HG03097 (cell line): ENCODE results near the gene UPP1.
"Not testable (repeated sequence)": the region's sequence is repeated elsewhere in the genome, so short reads cannot be mapped to it uniquely, and the experiment has no call there.

Experiments used
- ATAC-seq: cut with Tn5 transposase; IDR thresholded peaks from one replicate; pipeline ENCODE4 v1.9.1; 2021; ENCODE audit not compliant: unreplicated experiment, low FRiP score

Gene UPP1

GRCh38 chr7:48108959-48109847 lies 20.1 kb downstream of the UPP1 start:
- no peak for ATAC-seq

GRCh38 chr7:48109848-48110663 lies 21.0 kb downstream of the UPP1 start:
- peak; percentile 86 for ATAC-seq

DNA sequence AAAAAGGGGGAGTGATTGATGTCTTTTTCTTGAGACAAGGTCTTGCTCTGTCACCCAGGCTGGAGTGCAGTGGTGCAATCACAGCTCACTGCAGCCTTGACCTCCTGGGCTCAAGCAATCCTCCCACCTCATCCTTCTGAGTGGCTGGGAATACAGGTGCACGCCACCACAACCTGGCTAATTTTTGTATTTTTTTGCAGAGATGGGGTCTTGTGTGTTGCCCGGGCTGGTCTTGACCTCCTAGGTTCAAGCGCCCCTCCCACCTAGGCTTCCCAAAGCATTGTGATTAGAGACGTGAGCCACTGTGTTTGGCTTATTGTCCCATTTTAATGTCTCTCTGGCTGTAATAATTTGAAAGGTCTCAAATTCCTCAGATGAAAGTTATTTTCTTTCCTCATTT lies 21.8 kb downstream of the UPP1 start:
- ATAC-seq: no peak

GRCh38 chr7:48111596-48111995 lies 22.5 kb downstream of the UPP1 start:
- no peak for ATAC-seq

DNA sequence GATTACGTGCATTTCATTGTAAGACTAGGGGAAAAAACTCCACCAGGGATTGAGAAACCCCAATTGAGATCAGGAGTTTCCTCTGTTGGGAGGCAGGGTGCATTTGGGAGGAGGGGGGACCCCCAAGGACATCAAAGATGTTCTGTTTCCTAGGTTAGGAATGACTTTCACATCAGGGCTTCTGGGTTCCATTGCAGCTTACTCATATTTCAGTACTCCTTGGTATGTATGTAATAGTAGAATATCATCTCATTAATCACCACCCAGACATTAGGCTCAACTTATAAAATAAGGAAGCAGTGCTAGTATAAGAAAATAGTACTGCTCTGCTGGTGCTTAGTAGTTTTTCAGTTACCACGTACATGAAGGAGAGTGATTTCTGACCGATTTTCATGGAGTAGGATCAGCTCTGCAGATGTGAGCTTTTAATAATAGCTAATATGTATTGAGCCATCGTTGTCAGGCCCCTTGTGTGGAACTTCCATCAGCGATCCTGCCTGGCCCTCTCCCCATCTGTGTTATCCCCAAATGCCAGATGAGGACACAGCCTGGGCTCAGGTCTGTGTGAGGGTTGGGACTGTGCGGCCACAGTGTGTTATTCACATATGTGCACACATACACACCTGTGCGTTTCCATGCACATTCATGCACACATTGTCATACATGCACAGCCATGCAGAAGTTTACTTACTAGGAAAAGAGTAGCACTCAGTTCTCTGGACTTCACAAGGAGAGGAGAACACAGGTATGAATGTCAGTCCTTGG lies 23.5 kb downstream of the UPP1 start:
- ATAC-seq: no peak

DNA sequence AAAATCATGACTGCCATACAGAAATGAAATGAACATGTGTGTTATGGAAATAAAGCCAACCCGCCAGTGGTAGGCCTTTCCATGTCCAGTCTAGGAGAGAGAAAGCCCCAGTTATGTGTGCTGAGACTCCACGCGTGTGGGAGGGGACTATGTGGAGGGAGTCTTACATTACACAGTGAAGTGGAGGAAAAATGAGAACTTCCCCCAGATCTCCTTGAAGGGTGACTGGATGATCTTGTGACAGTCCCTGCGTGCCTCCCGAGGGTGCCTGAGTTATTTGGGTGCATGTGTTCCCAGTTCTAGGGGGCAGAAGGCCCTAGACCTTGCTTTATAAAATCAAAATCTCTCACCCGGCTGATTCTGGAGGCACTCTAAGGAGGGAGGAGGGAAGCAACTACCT lies 24.2 kb downstream of the UPP1 start:
- ATAC-seq: no peak

DNA sequence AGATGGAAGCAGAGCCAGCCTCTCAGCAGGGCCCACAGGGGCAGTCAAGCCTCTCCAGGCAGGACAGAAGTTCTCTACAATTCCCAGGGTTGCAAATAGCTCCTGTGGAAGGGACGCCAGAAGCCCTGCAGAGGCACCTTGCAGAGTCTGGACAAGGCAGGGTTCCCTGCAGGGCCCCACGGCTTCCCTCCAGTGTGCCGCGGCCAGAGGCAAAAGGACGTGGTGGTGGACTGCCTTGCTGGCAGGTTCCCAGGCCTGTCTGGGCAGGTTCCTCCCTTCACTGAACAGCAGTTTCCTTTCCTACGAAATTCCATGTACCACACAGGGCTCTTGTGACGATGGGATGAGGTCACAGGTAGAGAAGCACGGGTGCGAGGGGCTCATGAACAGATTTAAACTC lies 25.1 kb downstream of the UPP1 start:
- ATAC-seq: no peak

DNA sequence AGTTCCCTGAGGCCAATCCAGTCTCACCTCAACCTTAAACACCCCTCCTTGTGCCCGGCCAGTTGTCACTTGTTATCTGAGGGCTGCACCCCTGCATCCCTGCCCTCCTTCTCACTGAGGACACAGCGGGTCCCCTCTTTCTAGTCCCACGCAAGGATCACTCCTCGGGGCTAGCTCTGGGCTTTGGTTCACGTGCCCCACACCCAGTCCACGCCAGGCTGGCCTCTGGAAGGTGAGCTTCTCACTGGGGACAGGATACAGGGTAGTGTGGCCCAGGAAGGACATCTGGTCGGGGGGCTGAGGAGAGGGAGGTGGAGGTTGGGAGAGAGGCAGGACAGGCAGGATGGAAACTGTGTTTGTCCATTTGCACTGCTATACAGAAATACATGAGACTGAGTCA lies 25.5 kb downstream of the UPP1 start:
- no peak for ATAC-seq

DNA sequence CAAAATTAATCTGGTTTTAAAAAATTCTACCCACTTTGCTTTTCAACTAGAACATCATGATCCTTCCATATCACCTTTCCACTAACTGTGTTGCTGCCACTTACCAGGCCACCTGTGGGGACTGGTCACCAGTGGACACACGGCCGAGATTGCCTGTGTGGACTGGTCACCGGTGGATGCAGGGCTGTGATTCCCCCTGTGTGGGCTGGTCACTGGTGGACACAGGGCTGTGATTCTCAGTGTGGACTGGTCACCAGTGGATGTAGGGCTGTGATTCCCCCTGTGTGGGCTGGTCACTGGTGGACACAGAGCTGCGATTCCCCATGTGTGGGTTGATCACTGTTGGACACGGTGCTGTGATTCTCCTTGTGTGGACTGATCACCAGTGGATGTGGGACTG lies 27.0 kb downstream of the UPP1 start:
- ATAC-seq: no peak

GRCh38 chr7:48118041-48118440 lies 29.0 kb downstream of the UPP1 start:
- ATAC-seq: no peak

GRCh38 chr7:48120536-48120935 lies 31.5 kb downstream of the UPP1 start:
- ATAC-seq: not testable (repeated sequence)

DNA sequence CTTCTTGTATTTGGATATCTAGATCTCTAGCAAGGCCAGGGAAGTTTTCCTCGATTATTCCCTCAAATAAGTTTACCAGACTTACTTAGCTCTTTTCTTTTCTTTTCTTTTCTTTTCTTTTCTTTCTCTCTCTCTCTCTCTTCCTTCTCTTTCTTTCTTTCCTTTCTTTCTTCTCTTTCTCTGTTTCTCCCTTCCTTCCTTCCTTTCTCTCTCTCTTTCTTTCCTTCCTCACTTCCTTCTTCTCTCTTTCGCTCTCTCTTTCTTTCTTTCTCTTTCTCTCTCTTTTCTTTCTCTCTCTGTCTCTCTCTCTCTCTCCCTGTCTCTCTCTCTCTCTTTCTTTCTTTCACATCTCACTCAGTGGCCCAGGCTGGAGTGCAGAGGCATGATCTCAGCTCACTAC lies 37.0 kb downstream of the UPP1 start:
- ATAC-seq: no peak

- no peak for ATAC-seq
Measured at GRCh38 chr7:48130658-48131108, 41.6 kb downstream of the UPP1 start.

GRCh38 chr7:48132792-48133191 lies 43.7 kb downstream of the UPP1 start:
- no peak for ATAC-seq

DNA sequence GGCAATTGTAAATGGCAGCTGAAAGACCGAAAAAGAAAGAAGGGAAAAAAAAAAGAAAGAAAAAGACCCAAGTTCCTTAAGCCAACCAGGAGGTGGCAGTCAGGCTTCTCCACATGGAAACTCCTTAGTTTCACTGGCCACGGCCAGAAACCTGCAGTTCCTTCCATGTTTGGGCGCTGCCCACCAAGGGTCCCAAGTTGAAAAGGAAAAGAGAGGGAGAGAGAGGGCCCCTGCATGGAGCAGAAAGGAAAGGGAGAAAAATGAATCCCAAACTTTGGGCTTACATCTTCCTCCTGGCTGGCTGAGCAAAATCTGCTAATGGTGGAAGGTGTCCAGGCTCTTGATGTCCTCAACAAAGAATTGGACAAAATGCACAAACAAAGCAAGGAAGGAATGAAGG lies 50.4 kb downstream of the UPP1 start:
- ATAC-seq: no peak

DNA sequence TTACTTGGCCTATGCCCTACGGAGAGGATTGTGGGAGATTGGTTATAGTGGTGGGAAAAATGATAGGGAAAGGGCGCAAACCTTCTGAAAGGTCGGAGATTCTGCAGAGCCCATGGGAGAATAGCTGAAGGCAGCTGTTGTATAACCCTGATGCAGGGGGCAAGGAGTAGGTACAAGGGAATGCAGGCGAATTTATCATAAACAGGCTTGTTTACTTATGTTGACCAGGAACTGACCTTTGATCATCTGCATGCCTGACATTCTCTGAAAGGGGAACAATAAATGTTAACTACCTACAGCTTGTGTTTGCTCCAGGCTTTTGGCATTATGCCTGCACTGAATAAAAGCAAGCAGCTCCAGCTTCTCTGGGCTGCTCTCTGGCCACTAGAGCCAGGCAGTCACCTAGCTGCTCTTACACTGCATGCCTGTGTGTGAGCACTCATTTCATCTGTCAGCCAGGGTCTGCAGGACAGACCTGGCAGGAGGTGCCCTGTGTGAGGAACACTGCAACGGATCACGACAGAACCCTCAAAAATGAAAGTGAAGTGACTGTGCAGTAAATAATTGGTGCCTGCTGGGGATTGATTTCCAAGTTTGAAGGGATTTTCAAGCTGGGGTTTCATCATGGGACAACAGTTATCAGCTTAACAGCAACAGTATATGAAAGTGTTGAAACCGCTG lies 51.1 kb downstream of the UPP1 start:
- ATAC-seq: no peak

DNA sequence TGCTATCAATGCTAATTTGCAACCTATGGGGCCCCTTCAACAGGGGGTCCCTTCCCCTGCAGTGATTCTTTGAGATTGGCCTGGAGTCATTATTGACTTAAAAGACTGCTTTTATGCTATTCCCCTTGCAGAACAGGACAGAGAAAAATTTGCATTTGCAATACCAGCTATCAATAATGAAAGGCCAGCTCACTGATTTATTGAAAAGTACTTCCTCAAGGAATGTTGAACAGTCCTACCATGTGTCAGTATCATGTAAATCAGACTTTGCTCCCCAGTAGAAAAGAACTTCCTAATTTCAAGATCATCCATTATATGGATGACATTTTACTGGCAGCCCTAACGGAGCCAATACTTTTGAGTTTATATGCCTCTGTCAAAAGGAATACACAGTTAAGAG lies 52.5 kb downstream of the UPP1 start:
- ATAC-seq: no peak

GRCh38 chr7:48144291-48144768 lies 55.3 kb downstream of the UPP1 start:
- ATAC-seq: no peak

DNA sequence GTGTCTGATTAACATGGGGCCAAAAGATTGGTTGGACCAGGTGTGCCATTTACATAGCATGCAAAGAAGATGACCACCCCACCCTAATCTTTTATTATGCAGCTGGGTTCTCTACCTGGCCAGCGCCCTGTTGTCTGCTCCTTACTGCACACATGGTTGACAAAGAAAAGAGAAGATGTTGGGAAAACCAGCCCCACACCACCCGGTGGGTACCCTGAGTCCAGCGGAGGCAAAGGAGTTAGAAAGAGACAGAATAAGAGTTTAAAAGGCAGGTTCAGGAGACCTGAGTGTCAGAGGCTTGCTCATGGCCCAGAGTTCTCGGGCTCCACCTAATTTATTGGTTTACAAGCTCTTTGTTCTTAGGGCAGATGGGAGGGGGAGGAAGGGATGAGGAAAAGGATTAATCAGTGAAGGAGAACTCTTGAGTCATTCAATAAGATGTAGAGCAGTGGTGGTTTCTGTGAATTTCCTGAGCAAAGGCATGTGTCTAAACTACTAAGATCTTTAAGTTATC lies 58.1 kb downstream of the UPP1 start:
- no peak for ATAC-seq

GRCh38 chr7:48147690-48148089 lies 58.6 kb downstream of the UPP1 start:
- ATAC-seq: not testable (repeated sequence)
